ENCODE data around the gene HERC3.

DNA sequence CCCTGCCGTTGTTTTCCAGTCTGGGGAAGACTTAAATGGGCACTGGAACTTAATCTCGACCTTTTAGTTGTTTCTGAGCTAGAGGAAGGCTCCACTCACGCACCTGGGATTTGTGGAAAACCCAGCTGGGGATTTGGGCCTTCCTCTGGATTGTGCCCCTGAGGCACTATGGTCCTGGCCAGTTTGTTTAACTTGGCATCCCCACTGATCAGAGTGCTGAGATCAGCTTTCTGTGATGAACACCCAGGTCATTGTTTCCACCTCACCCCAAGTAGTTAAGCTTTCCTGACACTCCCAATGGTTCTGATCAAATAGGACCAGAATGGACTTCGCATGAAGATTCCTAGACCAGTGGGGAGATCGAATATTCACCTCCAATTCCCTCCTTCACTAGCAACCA lies 125.8 kb downstream of the HERC3 start:
- TF ChIP-seq, protein P1, sequence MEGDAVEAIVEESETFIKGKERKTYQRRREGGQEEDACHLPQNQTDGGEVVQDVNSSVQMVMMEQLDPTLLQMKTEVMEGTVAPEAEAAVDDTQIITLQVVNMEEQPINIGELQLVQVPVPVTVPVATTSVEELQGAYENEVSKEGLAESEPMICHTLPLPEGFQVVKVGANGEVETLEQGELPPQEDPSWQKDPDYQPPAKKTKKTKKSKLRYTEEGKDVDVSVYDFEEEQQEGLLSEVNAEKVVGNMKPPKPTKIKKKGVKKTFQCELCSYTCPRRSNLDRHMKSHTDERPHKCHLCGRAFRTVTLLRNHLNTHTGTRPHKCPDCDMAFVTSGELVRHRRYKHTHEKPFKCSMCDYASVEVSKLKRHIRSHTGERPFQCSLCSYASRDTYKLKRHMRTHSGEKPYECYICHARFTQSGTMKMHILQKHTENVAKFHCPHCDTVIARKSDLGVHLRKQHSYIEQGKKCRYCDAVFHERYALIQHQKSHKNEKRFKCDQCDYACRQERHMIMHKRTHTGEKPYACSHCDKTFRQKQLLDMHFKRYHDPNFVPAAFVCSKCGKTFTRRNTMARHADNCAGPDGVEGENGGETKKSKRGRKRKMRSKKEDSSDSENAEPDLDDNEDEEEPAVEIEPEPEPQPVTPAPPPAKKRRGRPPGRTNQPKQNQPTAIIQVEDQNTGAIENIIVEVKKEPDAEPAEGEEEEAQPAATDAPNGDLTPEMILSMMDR (IDR thresholded peaks at IDR 0.05; ENCODE audit: low read length): no peak
- no peak for TF ChIP-seq EZH2 (optimal IDR thresholded peaks at IDR 0.05; ENCODE audit: low read depth, low read length)
